Esophagus squamous epithelium (tissue), 4 donors: Measurements from ENCODE around the gene LMAN1L.

Source experiments
- POLR2A ChIP-seq, 4 donors: fragments of 450-650 bp; IDR thresholded peaks; one replicate each; pipeline ENCODE4 v1.6.1; 2017; ENCODE audit warnings: antibody characterized with exemption in 4 of 4, mild to moderate bottlenecking in 4 of 4, moderate library complexity in 3 of 4
- TF ChIP-seq, protein P1 (sequence below), 6 experiments: fragments of 450-650 bp in 4 of 6; fragments of 200-600 bp in 2 of 6; sonication (generic) in 2 of 6; IDR thresholded peaks; one replicate each; pipeline ENCODE4 v1.5.1; 2016 to 2019; ENCODE audit warnings: antibody characterized with exemption in 6 of 6, mild to moderate bottlenecking in 4 of 6, moderate library complexity in 4 of 6

DNA sequence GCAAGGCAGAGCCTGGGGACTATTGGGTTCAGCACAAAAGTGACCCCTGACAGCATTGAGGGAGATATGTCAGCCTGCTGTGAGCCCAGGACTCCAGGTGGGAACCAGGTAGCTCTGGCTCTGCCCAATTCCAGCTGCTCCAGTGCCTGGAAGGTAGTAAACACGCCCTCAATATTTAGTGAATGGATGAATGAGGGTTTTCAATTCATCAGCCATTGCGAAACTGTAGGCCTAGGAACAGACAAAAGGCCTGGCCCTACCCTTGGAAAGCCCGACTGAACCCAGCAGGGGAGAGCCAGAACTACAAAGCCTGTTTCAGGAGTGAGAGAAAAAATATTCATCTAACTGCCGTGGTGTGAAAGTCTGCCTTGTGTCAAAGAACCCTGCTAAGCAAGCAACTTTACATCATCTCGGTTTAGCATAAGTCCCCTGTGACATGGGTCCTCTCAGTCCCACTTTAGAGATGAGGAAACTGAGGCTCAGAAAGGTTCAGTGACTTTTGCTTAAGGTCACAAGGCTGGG, 38.8 kb upstream of the LMAN1L start:
- TF ChIP-seq, protein P1, sequence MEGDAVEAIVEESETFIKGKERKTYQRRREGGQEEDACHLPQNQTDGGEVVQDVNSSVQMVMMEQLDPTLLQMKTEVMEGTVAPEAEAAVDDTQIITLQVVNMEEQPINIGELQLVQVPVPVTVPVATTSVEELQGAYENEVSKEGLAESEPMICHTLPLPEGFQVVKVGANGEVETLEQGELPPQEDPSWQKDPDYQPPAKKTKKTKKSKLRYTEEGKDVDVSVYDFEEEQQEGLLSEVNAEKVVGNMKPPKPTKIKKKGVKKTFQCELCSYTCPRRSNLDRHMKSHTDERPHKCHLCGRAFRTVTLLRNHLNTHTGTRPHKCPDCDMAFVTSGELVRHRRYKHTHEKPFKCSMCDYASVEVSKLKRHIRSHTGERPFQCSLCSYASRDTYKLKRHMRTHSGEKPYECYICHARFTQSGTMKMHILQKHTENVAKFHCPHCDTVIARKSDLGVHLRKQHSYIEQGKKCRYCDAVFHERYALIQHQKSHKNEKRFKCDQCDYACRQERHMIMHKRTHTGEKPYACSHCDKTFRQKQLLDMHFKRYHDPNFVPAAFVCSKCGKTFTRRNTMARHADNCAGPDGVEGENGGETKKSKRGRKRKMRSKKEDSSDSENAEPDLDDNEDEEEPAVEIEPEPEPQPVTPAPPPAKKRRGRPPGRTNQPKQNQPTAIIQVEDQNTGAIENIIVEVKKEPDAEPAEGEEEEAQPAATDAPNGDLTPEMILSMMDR (IDR thresholded peaks at IDR 0.05): peak in 1 of 6 experiments; percentile 12
- TF ChIP-seq POLR2A (IDR thresholded peaks at IDR 0.05): no peak
